ENCODE measurements around the gene CSF2. TPM values are rescaled to one million over a fixed set of nuclear protein-coding genes. Genes with fewer than 3 reads are reported as not detected.

The CSF2 gene
- total and polyA plus RNA-seq, 2 of the 4 experiments (the other 2 are of a cell fraction), result 0.31 TPM; not detected in 1

- in situ Hi-C loops (cut with MboI; ENCODE audit: low sequenced_read_pairs) (loop anchor here (10.0 kb wide), 1 partner anchor 305 kb away; the partner anchor contains the start of gene SLC22A5), dilution Hi-C loops (cut with HindIII; ENCODE audit: low sequenced_read_pairs, unreplicated experiment) (no loop called here), intact Hi-C loops (cut with micrococcal nuclease) (loop anchor here (5.0 to 10.0 kb wide), 2 partner anchors 302 to 435 kb away; partner anchors contain the start of gene IRF1)
- DNase-seq, result no peak
- no peak overlapping the region for H4K5ac ChIP-seq (ENCODE audit: low read depth, low read length)
- no peak overlapping the region for H2BK15ac ChIP-seq (ENCODE audit: low read depth, low read length)
- H3K4ac ChIP-seq (ENCODE audit: low read depth, low read length), result no peak overlapping the region
- no peak overlapping the region for H4K8ac ChIP-seq (ENCODE audit: low read depth in 2 of 2, low read length in 2 of 2)
- no peak overlapping the region for H2BK5ac ChIP-seq (ENCODE audit: low read depth, low read length, poor library complexity, severe bottlenecking)
- 100% methylated on average over 4 of the region's 13 CpGs; no CpG with 5 or more reads in 1 of the 2 experiments for WGBS, 2 experiments (ENCODE audit: extremely low coverage in 2 of 2, insufficient read length in 1 of 2)
- no peaks in the 10 kb centered on the region for H4K20me1 ChIP-seq (ENCODE audit: insufficient read depth, low read length)
- no peak overlapping the region for H3K23ac ChIP-seq (ENCODE audit: low read depth, low read length)
- no peak overlapping the region for H3K4me2 ChIP-seq (ENCODE audit: low read depth, low read length)
- H3K27me3 ChIP-seq (ENCODE audit: control insufficient read depth, insufficient read depth, low read length), result peaks cover 11% of the 10 kb centered on the region; the same call in 1 of the 2 replicates
- H3K4me3 ChIP-seq (ENCODE audit: insufficient read depth, low read depth, low read length), result no peak overlapping the region
- BruUV-seq (replicated peaks), result no TSS peak
- no peak overlapping the region for H4K91ac ChIP-seq (ENCODE audit: insufficient read depth, low read depth, low read length)
- no peaks in the 10 kb centered on the region for H3K79me1 ChIP-seq (ENCODE audit: low read depth in 1 of 2, low read length in 2 of 2)
- H3K9me3 ChIP-seq (ENCODE audit: control insufficient read depth, insufficient read depth, low read length), result no peaks in the 10 kb centered on the region
- no peak for ATAC-seq (ENCODE audit: low read depth)
- H3K27ac ChIP-seq (ENCODE audit: insufficient read depth, low read length), result no peak overlapping the region
- H2AK9ac ChIP-seq (replicated peaks; ENCODE audit: low read depth, low read length, poor library complexity), result no peak overlapping the region
- TF ChIP-seq RAD21 (IDR thresholded peaks at IDR 0.05; ENCODE audit: low read length) (no peak), USF2 (IDR thresholded peaks at IDR 0.05; ENCODE audit: low read depth, low read length) (no peak), CTCF (conservative IDR thresholded peaks at IDR 0.05; ENCODE audit: low read depth, low read length) (no peak)
- no peak overlapping the region for H3K18ac ChIP-seq (ENCODE audit: low read depth, low read length)
- H3K36me3 ChIP-seq (ENCODE audit: control insufficient read depth, insufficient read depth, low read length), result no peaks in the 10 kb centered on the region
- H3K56ac ChIP-seq (ENCODE audit: extremely low read depth, insufficient read depth, low read length), result no peak overlapping the region
- H2AK5ac ChIP-seq (ENCODE audit: low read depth, low read length), result no peak overlapping the region
- H2BK20ac ChIP-seq (ENCODE audit: low read depth, low read length), result no peak overlapping the region
- ChIA-PET POLR2A (ENCODE audit: unreplicated experiment) (no interaction called here), CTCF (no interaction called here)
- H2AFZ ChIP-seq (replicated peaks; ENCODE audit: low read length, poor library complexity), result no peak overlapping the region
- 0 out of 2 replicates have a peak, but pooled peaks cover 1% of the 10 kb centered on the region for H3K4me1 ChIP-seq (ENCODE audit: control insufficient read depth, insufficient read depth, low read length)
- no peak overlapping the region for H2BK120ac ChIP-seq (ENCODE audit: low read depth, low read length)
- H3K9me1 ChIP-seq (ENCODE audit: insufficient read depth, low read length), result no peaks in the 10 kb centered on the region
- H3K9ac ChIP-seq (ENCODE audit: low read depth, low read length), result no peak overlapping the region
- no peak overlapping the region for H3K14ac ChIP-seq (replicated peaks; ENCODE audit: low read depth, low read length)
Observed at GRCh38 chr5:132059696-132060500, 13.7 kb upstream of the CSF2 start.
